ENCODE measurements around the gene SMURF2.

GRCh38 chr17:64546716-64547115 lies 115.4 kb downstream of the SMURF2 start:
- TF ChIP-seq POLR2A (IDR thresholded peaks at IDR 0.05; ENCODE audit: low read length) (no peak), MYC (IDR thresholded peaks at IDR 0.05; ENCODE audit: borderline replicate concordance, low read length) (no peak), EP300 (IDR thresholded peaks at IDR 0.05) (no peak), POLR2AphosphoS2 (conservative IDR thresholded peaks at IDR 0.05; ENCODE audit: low read length) (no peak), ZC3H11A (IDR thresholded peaks at IDR 0.05) (no peak), MAFK (IDR thresholded peaks at IDR 0.05; ENCODE audit: partially characterized antibody) (no peak)
- TF ChIP-seq, protein P1, sequence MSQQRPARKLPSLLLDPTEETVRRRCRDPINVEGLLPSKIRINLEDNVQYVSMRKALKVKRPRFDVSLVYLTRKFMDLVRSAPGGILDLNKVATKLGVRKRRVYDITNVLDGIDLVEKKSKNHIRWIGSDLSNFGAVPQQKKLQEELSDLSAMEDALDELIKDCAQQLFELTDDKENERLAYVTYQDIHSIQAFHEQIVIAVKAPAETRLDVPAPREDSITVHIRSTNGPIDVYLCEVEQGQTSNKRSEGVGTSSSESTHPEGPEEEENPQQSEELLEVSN (IDR thresholded peaks at IDR 0.05; ENCODE audit: borderline replicate concordance, low read depth) = no peak
- TF ChIP-seq, protein P2, sequence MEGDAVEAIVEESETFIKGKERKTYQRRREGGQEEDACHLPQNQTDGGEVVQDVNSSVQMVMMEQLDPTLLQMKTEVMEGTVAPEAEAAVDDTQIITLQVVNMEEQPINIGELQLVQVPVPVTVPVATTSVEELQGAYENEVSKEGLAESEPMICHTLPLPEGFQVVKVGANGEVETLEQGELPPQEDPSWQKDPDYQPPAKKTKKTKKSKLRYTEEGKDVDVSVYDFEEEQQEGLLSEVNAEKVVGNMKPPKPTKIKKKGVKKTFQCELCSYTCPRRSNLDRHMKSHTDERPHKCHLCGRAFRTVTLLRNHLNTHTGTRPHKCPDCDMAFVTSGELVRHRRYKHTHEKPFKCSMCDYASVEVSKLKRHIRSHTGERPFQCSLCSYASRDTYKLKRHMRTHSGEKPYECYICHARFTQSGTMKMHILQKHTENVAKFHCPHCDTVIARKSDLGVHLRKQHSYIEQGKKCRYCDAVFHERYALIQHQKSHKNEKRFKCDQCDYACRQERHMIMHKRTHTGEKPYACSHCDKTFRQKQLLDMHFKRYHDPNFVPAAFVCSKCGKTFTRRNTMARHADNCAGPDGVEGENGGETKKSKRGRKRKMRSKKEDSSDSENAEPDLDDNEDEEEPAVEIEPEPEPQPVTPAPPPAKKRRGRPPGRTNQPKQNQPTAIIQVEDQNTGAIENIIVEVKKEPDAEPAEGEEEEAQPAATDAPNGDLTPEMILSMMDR (IDR thresholded peaks at IDR 0.05) = no peak
- TF ChIP-seq, protein P3, sequence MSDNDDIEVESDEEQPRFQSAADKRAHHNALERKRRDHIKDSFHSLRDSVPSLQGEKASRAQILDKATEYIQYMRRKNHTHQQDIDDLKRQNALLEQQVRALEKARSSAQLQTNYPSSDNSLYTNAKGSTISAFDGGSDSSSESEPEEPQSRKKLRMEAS (IDR thresholded peaks at IDR 0.05) = no peak
